Hepatocyte (in vitro differentiated cells): ENCODE measurements around the gene ZNF341. TPM values are rescaled to one million over a fixed set of nuclear protein-coding genes. Genes with fewer than 3 reads are reported as not detected.

Experiments
- DNase-seq: peaks from one replicate; pipeline ENCODE4 v3.0.0-alpha.2; 2016; ENCODE audit warnings: low spot score
- H2AFZ ChIP-seq: fragments of 200-600 bp; sonication (generic); 2 replicates; pipeline ENCODE4 v1.6.0; 2016; ENCODE audit warnings: antibody characterized with exemption, mild to moderate bottlenecking
- H3K27ac ChIP-seq: fragments of 200-600 bp; sonication (generic); 2 replicates; pipeline ENCODE4 v1.5.1; 2016; ENCODE audit warnings: mild to moderate bottlenecking
- H3K27me3 ChIP-seq: fragments of 200-600 bp; sonication (generic); 2 replicates; pipeline ENCODE4 v1.6.1; 2016
- H3K36me3 ChIP-seq: fragments of 200-600 bp; sonication (generic); replicated peaks from 2 replicates; pipeline ENCODE4 v1.5.1; 2016; ENCODE audit warnings: low read depth; ENCODE audit not compliant: insufficient read depth
- H3K4me1 ChIP-seq: fragments of 200-600 bp; sonication (generic); 2 replicates; pipeline ENCODE4 v1.5.1; 2016; ENCODE audit warnings: mild to moderate bottlenecking, moderate library complexity; ENCODE audit not compliant: insufficient read depth
- H3K4me2 ChIP-seq: fragments of 200-600 bp; sonication (generic); 2 replicates; pipeline ENCODE4 v1.6.0; 2016
- H3K4me3 ChIP-seq: fragments of 200-600 bp; sonication (generic); 2 replicates; pipeline ENCODE4 v1.5.1; 2016; ENCODE audit warnings: mild to moderate bottlenecking
- H3K79me2 ChIP-seq: fragments of 200-600 bp; sonication (generic); 2 replicates; pipeline ENCODE4 v1.6.0; 2017; ENCODE audit warnings: mild to moderate bottlenecking
- H3K9me2 ChIP-seq: fragments of 200-600 bp; sonication (generic); replicated peaks from 2 replicates; pipeline ENCODE4 v1.6.0; 2017; ENCODE audit warnings: mild to moderate bottlenecking; ENCODE audit not compliant: insufficient read depth
- H3K9me3 ChIP-seq: fragments of 200-600 bp; sonication (generic); 2 replicates; pipeline ENCODE4 v1.5.1; 2016; ENCODE audit warnings: low read depth, mild to moderate bottlenecking
- H4K20me1 ChIP-seq: fragments of 200-600 bp; sonication (generic); 2 replicates; pipeline ENCODE4 v1.6.0; 2016; ENCODE audit warnings: mild to moderate bottlenecking; ENCODE audit not compliant: insufficient read depth, poor library complexity, severe bottlenecking
- CTCF ChIP-seq: fragments of 200-600 bp; sonication (generic); IDR thresholded peaks from 2 replicates; pipeline ENCODE4 v1.5.1; 2016; ENCODE audit warnings: antibody characterized with exemption, mild to moderate bottlenecking; ENCODE audit not compliant: poor library complexity
- EZH2 ChIP-seq: fragments of 200-600 bp; sonication (generic); IDR thresholded peaks from 2 replicates; pipeline ENCODE4 v1.6.1; 2016; ENCODE audit warnings: antibody characterized with exemption, mild to moderate bottlenecking, borderline replicate concordance
- EZH2phosphoT487 ChIP-seq: fragments of 200-600 bp; sonication (generic); IDR thresholded peaks from one replicate; pipeline ENCODE4 v1.6.1; 2018; ENCODE audit warnings: antibody characterized with exemption, mild to moderate bottlenecking, low read depth, moderate library complexity; ENCODE audit not compliant: unreplicated experiment, severe bottlenecking
- WGBS: methylation state at CpG from one replicate; pipeline ENCODE4 v1.1.6; 2016; ENCODE audit warnings: low lambda C conversion rate; ENCODE audit errors: missing lambda C conversion rate; 5-methylcytosine and 5-hydroxymethylcytosine counted together
- polyA plus RNA-seq: library from polyadenylated mRNA; unstranded; fragments of >200 nt; fragmentation: Nextera tagmentation; extraction: Ambion mirVana; gene quantifications from 2 replicates; pipeline ENCODE4 v1.2.1, GENCODE V29; 2016
- total RNA-seq: library from RNA; depleted of rRNA; stranded (reverse); fragments of >200 nt; gene quantifications from 2 replicates; pipeline ENCODE4 v1.2.3, GENCODE V29; 2014

Gene ZNF341
- total and polyA plus RNA-seq, 2 experiments from 2014 or later: 2.3 to 3.6 TPM

- no peak overlapping the region for H2AFZ ChIP-seq
- no peak overlapping the region for H3K4me2 ChIP-seq
- H3K36me3 ChIP-seq: no peaks in the 10 kb centered on the region
- H3K27me3 ChIP-seq: no peaks in the 10 kb centered on the region
- no peaks in the 10 kb centered on the region for H3K9me3 ChIP-seq
- no peak overlapping the region for H3K27ac ChIP-seq
- H3K4me1 ChIP-seq: peaks cover 4% of the 10 kb centered on the region
- H3K4me3 ChIP-seq: no peak overlapping the region
- 90% methylated on average over 1 of the region's 1 CpG for WGBS
- no peaks in the 10 kb centered on the region for H4K20me1 ChIP-seq
- TF ChIP-seq CTCF (no peak), EZH2 (no peak), EZH2phosphoT487 (no peak)
- no peaks in the 10 kb centered on the region for H3K9me2 ChIP-seq
- H3K79me2 ChIP-seq: no peaks in the 10 kb centered on the region
- no peak for DNase-seq
Measured at GRCh38 chr20:33781945-33782344, 50.1 kb downstream of the ZNF341 start.

- Histone ChIP-seq H3K9me2 (no peaks in the 10 kb centered on the region), H2AFZ (no peak overlapping the region), H3K36me3 (no peaks in the 10 kb centered on the region), H3K9me3 (no peaks in the 10 kb centered on the region), H3K27ac (no peak overlapping the region), H3K79me2 (no peaks in the 10 kb centered on the region), H4K20me1 (no peaks in the 10 kb centered on the region), H3K4me3 (no peak overlapping the region), H3K4me1 (peaks cover 4% of the 10 kb centered on the region), H3K27me3 (no peaks in the 10 kb centered on the region), H3K4me2 (no peak overlapping the region)
- WGBS: 83% methylated on average over 5 of the region's 5 CpGs
- no peak for DNase-seq
- TF ChIP-seq EZH2: no peak
- TF ChIP-seq EZH2phosphoT487: no peak
- no peak for TF ChIP-seq CTCF
Measured at GRCh38 chr20:33783256-33783655, 51.5 kb downstream of the ZNF341 start.

- Histone ChIP-seq H3K4me2 (no peak overlapping the region), H3K9me2 (no peaks in the 10 kb centered on the region), H3K9me3 (no peaks in the 10 kb centered on the region), H2AFZ (no peak overlapping the region), H4K20me1 (no peaks in the 10 kb centered on the region), H3K27me3 (no peaks in the 10 kb centered on the region), H3K36me3 (no peaks in the 10 kb centered on the region), H3K4me1 (peaks cover 8% of the 10 kb centered on the region), H3K4me3 (no peak overlapping the region), H3K27ac (no peak overlapping the region), H3K79me2 (no peaks in the 10 kb centered on the region)
- no peak for TF ChIP-seq EZH2phosphoT487
- no peak for TF ChIP-seq EZH2
- no peak for TF ChIP-seq CTCF
- no CpG with 5 or more reads among the region's 5 CpGs for WGBS
- DNase-seq: no peak
Measured at GRCh38 chr20:33783818-33784217, 52.0 kb downstream of the ZNF341 start.

- no peaks in the 10 kb centered on the region for H3K36me3 ChIP-seq
- H3K4me3 ChIP-seq: no peak overlapping the region
- TF ChIP-seq EZH2phosphoT487 (no peak), EZH2 (no peak), CTCF (no peak)
- H2AFZ ChIP-seq: no peak overlapping the region
- no peaks in the 10 kb centered on the region for H4K20me1 ChIP-seq
- WGBS: 60% methylated on average over 2 of the region's 2 CpGs
- H3K4me1 ChIP-seq: peaks cover 10% of the 10 kb centered on the region
- H3K79me2 ChIP-seq: no peaks in the 10 kb centered on the region
- DNase-seq: no peak
- no peaks in the 10 kb centered on the region for H3K9me3 ChIP-seq
- no peaks in the 10 kb centered on the region for H3K27me3 ChIP-seq
- H3K27ac ChIP-seq: no peak overlapping the region
- H3K4me2 ChIP-seq: no peak overlapping the region
- H3K9me2 ChIP-seq: no peaks in the 10 kb centered on the region
Measured at GRCh38 chr20:33784225-33784624, 52.4 kb downstream of the ZNF341 start.
